MM.1S (cell line): ENCODE measurements around the gene MBOAT2.

Source experiments
- DNase-seq: peaks from one replicate; pipeline ENCODE4 v3.0.0-alpha.2; 2015
- H2AFZ ChIP-seq: fragments of 300-600 bp; sonication (generic); 2 replicates; pipeline ENCODE4 v1.6.0; 2016; ENCODE audit warnings: antibody characterized with exemption, low read length
- H3F3A ChIP-seq: fragments of 300-600 bp; sonication (generic); 2 replicates; pipeline ENCODE4 v1.6.1; 2016; ENCODE audit warnings: mild to moderate bottlenecking, antibody characterized with exemption, low read length, moderate library complexity, mixed read lengths; ENCODE audit not compliant: insufficient read depth
- H3K27ac ChIP-seq: fragments of 300-600 bp; sonication (generic); 2 replicates; pipeline ENCODE4 v1.5.1; 2016; ENCODE audit warnings: mild to moderate bottlenecking, low read length
- H3K27me3 ChIP-seq: fragments of 300-600 bp; sonication (generic); replicated peaks from 2 replicates; pipeline ENCODE4 v1.6.0; 2016; ENCODE audit warnings: low read length; ENCODE audit not compliant: insufficient read depth
- H3K36me3 ChIP-seq: fragments of 300-600 bp; sonication (generic); replicated peaks from 2 replicates; pipeline ENCODE4 v1.6.1; 2016; ENCODE audit warnings: mild to moderate bottlenecking, low read length, mixed read lengths; ENCODE audit not compliant: insufficient read depth
- H3K4me1 ChIP-seq: fragments of 300-600 bp; sonication (generic); 2 replicates; pipeline ENCODE4 v1.6.1; 2016; ENCODE audit warnings: low read length, mixed read lengths
- H3K4me2 ChIP-seq: fragments of 300-600 bp; sonication (generic); 2 replicates; pipeline ENCODE4 v1.6.0; 2016; ENCODE audit warnings: low read depth, low read length
- H3K4me3 ChIP-seq: fragments of 300-600 bp; sonication (generic); 2 replicates; pipeline ENCODE4 v1.5.1; 2016; ENCODE audit warnings: low read length, mixed read lengths
- H3K79me2 ChIP-seq: fragments of 300-600 bp; sonication (generic); 2 replicates; pipeline ENCODE4 v1.6.1; 2016; ENCODE audit warnings: mixed run types, low read length, mixed read lengths
- H3K9ac ChIP-seq: fragments of 300-600 bp; sonication (generic); 2 replicates; pipeline ENCODE4 v1.6.1; 2016; ENCODE audit warnings: low read length, mixed read lengths
- H3K9me2 ChIP-seq: fragments of 300-600 bp; sonication (generic); replicated peaks from 2 replicates; pipeline ENCODE4 v1.6.1; 2016; ENCODE audit warnings: mild to moderate bottlenecking, low read length, mixed read lengths; ENCODE audit not compliant: insufficient read depth
- H3K9me3 ChIP-seq: fragments of 300-600 bp; sonication (generic); replicated peaks from 2 replicates; pipeline ENCODE4 v1.6.1; 2016; ENCODE audit warnings: mild to moderate bottlenecking, low read length, mixed read lengths; ENCODE audit not compliant: insufficient read depth
- H4K20me1 ChIP-seq: fragments of 300-600 bp; sonication (generic); 2 replicates; pipeline ENCODE4 v1.6.1; 2016; ENCODE audit warnings: mild to moderate bottlenecking, low read length, moderate library complexity, mixed read lengths; ENCODE audit not compliant: insufficient read depth
- EZH2 ChIP-seq: fragments of 300-600 bp; sonication (generic); optimal IDR thresholded peaks from 2 replicates; pipeline ENCODE3; 2017; ENCODE audit warnings: low read depth, mild to moderate bottlenecking, antibody characterized with exemption, low read length, mixed read lengths
- EZH2phosphoT487 ChIP-seq: fragments of 300-600 bp; sonication (generic); IDR thresholded peaks from 2 replicates; pipeline ENCODE4 v1.6.1; 2018; ENCODE audit warnings: antibody characterized with exemption, low read length
- TF ChIP-seq, protein P1 (sequence below): fragments of 300-600 bp; sonication (generic); IDR thresholded peaks from 2 replicates; pipeline ENCODE4 v1.5.1; 2016; ENCODE audit warnings: antibody characterized with exemption, low read length, mixed read lengths

MBOAT2 gene

DNA sequence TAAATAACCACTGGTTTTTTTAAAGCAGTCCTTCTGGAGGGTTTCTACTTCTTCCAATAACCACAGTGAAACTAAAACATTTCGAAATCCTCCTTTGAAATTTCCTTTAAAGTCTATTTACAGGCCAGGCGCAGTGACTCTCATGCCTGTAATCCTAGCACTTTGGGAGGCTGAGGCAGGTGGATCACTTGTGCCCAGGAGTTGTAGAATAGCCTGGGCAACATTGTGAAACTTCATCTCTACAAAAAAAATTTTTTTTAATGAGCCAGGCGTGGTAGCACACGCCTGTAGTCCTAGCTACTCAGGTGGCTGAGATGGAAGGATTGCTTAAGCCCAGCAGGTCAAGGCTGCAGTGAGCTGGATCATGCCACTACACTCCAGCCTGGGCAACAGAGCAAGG lies 181.3 kb downstream of the MBOAT2 start:
- H3K4me2 ChIP-seq = no peak overlapping the region
- no peaks in the 10 kb centered on the region for H3K9me3 ChIP-seq
- no peak for DNase-seq
- no peaks in the 10 kb centered on the region for H3K27me3 ChIP-seq
- no peaks in the 10 kb centered on the region for H3K4me1 ChIP-seq
- H3F3A ChIP-seq = no peaks in the 10 kb centered on the region
- no peak overlapping the region for H2AFZ ChIP-seq
- H3K9ac ChIP-seq = no peak overlapping the region
- no peaks in the 10 kb centered on the region for H4K20me1 ChIP-seq
- H3K9me2 ChIP-seq = no peaks in the 10 kb centered on the region
- H3K79me2 ChIP-seq = no peaks in the 10 kb centered on the region
- H3K27ac ChIP-seq = no peak overlapping the region
- TF ChIP-seq EZH2 (no peak), EZH2phosphoT487 (no peak)
- TF ChIP-seq, protein P1, sequence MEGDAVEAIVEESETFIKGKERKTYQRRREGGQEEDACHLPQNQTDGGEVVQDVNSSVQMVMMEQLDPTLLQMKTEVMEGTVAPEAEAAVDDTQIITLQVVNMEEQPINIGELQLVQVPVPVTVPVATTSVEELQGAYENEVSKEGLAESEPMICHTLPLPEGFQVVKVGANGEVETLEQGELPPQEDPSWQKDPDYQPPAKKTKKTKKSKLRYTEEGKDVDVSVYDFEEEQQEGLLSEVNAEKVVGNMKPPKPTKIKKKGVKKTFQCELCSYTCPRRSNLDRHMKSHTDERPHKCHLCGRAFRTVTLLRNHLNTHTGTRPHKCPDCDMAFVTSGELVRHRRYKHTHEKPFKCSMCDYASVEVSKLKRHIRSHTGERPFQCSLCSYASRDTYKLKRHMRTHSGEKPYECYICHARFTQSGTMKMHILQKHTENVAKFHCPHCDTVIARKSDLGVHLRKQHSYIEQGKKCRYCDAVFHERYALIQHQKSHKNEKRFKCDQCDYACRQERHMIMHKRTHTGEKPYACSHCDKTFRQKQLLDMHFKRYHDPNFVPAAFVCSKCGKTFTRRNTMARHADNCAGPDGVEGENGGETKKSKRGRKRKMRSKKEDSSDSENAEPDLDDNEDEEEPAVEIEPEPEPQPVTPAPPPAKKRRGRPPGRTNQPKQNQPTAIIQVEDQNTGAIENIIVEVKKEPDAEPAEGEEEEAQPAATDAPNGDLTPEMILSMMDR = no peak
- no peaks in the 10 kb centered on the region; the same call in 1 of the 2 replicates for H3K36me3 ChIP-seq
- no peak overlapping the region for H3K4me3 ChIP-seq

GRCh38 chr2:8821276-8822217 lies 181.9 kb downstream of the MBOAT2 start:
- H3K36me3 ChIP-seq = no peaks in the 10 kb centered on the region; the same call in 1 of the 2 replicates
- TF ChIP-seq EZH2 (no peak), EZH2phosphoT487 (no peak)
- TF ChIP-seq, protein P1 = no peak
- no peak overlapping the region for H3K9ac ChIP-seq
- H3K4me3 ChIP-seq = no peak overlapping the region
- no peaks in the 10 kb centered on the region for H4K20me1 ChIP-seq
- H3K27ac ChIP-seq = no peak overlapping the region
- no peak for DNase-seq
- no peaks in the 10 kb centered on the region for H3K9me3 ChIP-seq
- H3K79me2 ChIP-seq = no peaks in the 10 kb centered on the region
- H2AFZ ChIP-seq = no peak overlapping the region
- no peaks in the 10 kb centered on the region for H3K27me3 ChIP-seq
- no peaks in the 10 kb centered on the region for H3K9me2 ChIP-seq
- no peaks in the 10 kb centered on the region for H3K4me1 ChIP-seq
- no peaks in the 10 kb centered on the region for H3F3A ChIP-seq
- no peak overlapping the region for H3K4me2 ChIP-seq

- H3K27ac ChIP-seq = no peak overlapping the region
- no peak for TF ChIP-seq EZH2phosphoT487
- no peak for TF ChIP-seq EZH2
- TF ChIP-seq, protein P1 = no peak
- no peaks in the 10 kb centered on the region for H3K79me2 ChIP-seq
- H3K9me2 ChIP-seq = no peaks in the 10 kb centered on the region
- no peak for DNase-seq
- no peak overlapping the region for H3K4me2 ChIP-seq
- H3F3A ChIP-seq = no peaks in the 10 kb centered on the region
- no peak overlapping the region for H3K9ac ChIP-seq
- H3K27me3 ChIP-seq = no peaks in the 10 kb centered on the region
- no peaks in the 10 kb centered on the region; the same call in 1 of the 2 replicates for H3K36me3 ChIP-seq
- no peaks in the 10 kb centered on the region for H4K20me1 ChIP-seq
- no peaks in the 10 kb centered on the region for H3K9me3 ChIP-seq
- H2AFZ ChIP-seq = no peak overlapping the region
- H3K4me3 ChIP-seq = no peak overlapping the region
- no peaks in the 10 kb centered on the region for H3K4me1 ChIP-seq
Observed at GRCh38 chr2:8819948-8820347, 183.5 kb downstream of the MBOAT2 start.
